ENCODE measurements around the gene MTMR2. TPM values are rescaled to one million over a fixed set of nuclear protein-coding genes. Genes with fewer than 3 reads are reported as not detected.

The MTMR2 gene
- total RNA-seq = 25.3 TPM

DNA sequence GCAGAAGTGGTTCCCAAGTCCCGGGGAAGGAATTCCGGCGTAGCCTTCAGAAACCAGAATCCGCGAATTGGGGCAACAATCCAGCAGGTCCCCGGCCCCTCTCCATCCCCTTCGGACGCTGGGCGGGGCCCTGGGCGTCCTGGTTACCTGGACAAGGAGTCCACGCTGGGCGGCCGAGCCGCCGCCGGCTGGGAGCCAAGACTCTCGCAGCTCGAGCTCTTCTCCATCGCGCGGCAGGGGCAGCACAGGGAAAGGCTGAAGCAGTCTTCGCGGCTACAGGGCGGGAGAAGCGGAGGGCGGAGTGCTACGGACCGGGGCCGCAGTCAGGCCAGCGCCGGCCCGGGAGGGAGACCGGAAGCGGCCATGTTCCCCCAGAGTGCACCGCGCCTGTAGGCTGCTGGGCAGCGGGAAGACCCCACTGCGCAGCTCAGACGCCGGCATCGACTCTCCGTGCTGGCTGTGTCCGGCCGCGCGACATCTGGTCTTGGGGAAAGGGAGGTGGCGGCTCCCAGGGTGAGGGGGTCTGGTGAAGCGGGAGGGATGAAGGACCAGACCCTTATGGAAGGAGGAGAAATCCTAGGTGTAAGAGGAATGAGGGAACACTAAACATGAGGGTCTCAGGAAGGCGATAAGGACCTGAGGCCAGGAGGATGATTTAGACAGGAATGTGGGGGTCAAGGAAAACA, at the start of gene MTMR2:
MTMR2 (minus strand) TSS at position 380 of the 686 bp plus-strand sequence; CDS start at position 227, 153 bp downstream.
- peak; percentile 58 for DNase-seq

DNA sequence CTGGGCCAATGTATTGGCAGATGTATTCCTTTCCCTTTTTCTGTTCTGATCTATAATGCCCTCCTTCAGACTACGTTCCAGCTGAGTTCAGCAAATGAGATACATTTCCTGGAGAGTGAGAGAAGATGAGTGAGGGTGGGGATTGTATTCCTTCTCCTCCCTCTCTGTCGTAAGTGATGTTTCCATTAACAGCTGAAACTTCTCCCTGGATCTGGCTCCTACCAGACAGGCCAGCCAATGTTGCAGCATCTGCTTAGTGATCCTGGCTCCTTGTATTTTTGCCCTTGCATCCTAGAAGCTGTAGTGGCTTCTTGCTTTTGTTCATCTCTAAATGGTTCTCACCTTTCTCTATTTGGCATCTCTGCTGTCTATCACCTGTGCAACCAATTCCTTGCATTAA, 48.2 kb upstream of the MTMR2 start:
- no peak for DNase-seq

DNA sequence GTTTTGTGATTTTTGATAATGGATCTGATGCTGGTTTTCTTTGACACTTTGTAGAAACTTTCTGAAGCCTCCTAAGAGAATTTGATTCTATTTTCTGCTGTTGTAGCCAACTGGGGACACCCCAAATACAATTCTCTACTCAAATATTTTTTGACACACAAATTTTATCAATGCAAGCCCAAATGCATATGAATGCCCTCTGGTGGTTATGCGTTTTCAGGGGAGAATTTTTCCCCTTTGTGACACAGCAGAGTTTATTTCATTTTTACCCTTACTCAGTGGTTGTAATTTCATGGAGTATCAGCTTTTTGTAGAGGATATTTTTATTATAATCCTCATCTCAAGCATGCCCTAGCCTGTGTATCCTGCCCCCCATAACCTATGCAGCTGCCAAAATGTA, 44.7 kb upstream of the MTMR2 start:
- DNase-seq = no peak

- DNase-seq = no peak
Observed at GRCh38 chr11:95964281-95964680, 40.4 kb upstream of the MTMR2 start.

GRCh38 chr11:95961758-95962157, 37.9 kb upstream of the MTMR2 start:
- DNase-seq = no peak

- DNase-seq = no peak
Observed at GRCh38 chr11:95950905-95951304, 27.0 kb upstream of the MTMR2 start.

GRCh38 chr11:95948637-95949036, 24.7 kb upstream of the MTMR2 start:
- DNase-seq = no peak

DNA sequence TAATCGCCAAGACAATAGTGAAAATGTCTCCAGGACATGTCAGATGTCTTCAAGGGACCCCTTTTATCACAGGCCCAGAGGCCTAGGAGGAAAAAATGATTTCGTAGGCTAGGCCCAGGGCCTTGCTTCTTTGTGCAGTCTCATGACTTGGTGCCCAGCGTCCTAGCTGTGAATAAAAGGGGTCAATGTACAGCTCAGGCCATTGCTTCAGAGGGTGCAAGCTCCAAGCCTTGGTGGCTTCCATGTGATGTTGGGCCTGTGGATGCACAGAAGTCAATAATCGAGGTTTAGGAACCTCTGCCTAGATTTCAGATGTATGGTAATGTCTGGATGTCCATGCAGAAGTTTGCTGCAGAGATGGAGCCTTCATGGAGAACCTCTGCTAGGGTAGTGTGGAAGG, 20.7 kb upstream of the MTMR2 start:
- DNase-seq = no peak

DNA sequence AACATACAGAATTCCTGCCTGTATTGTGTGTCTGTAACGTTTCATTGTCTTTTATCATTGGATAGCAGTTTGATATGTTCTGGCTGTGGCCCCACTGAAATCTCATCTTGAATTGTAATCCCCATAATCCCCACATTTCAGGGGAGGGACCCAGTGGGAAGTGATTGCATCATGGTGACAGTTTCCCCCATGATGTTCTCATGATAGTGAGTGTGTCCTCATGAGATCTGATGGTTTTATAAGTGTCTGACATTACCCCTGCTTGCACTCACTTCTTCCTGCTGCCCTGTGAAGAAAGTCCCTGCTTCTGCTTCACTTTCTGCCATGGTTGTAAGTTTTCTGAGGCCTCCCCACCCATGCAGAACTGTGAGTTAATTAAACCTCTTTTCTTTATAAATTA, 19.6 kb upstream of the MTMR2 start:
- DNase-seq = no peak

GRCh38 chr11:95939091-95939490, 15.2 kb upstream of the MTMR2 start:
- no peak for DNase-seq

GRCh38 chr11:95937358-95937757, 13.5 kb upstream of the MTMR2 start:
- DNase-seq = no peak

DNA sequence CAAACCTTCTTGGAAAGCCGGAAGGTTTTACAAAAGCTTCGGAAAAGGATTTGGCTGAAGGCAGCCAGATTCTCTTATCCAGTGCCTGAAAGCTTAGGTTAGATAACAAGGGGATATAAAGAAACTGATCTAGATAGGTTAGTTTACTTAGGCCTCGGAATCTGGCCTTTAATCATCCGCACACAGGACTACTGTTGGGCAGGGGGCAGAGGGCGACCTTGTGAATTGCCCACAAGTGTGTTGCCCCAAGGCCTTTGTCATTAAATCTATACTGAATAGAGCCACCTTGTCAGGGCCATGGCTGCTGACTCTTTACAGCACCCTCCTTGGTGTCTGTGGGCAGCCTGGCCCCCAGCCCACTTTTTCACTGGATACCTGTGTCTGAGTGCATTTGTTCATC, 9.7 kb upstream of the MTMR2 start:
- DNase-seq = no peak

- no peak for DNase-seq
Observed at GRCh38 chr11:95931916-95932315, 8.0 kb upstream of the MTMR2 start.

GRCh38 chr11:95930948-95931347, 7.0 kb upstream of the MTMR2 start:
- DNase-seq = no peak

DNA sequence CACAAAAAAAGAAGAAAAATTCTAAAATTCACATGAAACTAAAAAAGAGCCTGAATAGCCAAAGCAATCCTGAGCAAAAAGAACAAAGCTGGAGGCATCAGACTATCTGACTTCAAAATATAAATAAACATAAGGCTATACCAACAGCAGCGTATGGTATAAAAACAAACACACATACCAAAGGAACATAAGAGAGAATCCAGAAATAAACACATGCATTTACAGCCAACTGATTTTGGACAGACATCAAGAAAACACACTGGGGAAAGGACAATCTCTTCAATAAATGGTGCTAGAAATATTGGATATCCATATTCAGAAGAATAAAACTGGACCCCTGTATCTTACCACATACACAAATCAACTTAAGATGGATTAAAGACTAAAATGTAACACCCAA, 2.8 kb upstream of the MTMR2 start:
- no peak for DNase-seq

DNA sequence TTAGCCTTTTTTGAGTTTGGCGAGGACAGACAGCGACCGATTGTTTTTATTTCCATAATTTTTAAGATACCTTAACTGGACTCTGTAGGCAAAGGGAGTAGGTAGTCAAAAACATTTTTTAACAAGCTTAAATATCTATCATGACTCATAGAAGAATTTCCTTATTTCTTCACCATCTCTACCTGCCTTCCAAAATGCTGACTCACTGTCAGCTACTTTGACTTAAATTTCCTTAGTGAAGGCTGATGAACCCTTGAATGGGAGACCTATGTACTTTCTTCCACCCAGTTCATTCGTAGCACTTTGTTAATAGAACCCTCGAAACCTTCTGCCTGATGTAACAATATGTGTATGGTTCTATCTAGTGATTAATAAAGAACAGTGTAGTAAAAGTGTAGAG, 1.1 kb upstream of the MTMR2 start:
- DNase-seq = no peak

- peak; percentile 58 for DNase-seq
Observed at GRCh38 chr11:95924414-95924760, 480 bp upstream of the MTMR2 start.

- no peak for DNase-seq
Observed at GRCh38 chr11:95923439-95923727, 524 bp downstream of the MTMR2 start.

DNA sequence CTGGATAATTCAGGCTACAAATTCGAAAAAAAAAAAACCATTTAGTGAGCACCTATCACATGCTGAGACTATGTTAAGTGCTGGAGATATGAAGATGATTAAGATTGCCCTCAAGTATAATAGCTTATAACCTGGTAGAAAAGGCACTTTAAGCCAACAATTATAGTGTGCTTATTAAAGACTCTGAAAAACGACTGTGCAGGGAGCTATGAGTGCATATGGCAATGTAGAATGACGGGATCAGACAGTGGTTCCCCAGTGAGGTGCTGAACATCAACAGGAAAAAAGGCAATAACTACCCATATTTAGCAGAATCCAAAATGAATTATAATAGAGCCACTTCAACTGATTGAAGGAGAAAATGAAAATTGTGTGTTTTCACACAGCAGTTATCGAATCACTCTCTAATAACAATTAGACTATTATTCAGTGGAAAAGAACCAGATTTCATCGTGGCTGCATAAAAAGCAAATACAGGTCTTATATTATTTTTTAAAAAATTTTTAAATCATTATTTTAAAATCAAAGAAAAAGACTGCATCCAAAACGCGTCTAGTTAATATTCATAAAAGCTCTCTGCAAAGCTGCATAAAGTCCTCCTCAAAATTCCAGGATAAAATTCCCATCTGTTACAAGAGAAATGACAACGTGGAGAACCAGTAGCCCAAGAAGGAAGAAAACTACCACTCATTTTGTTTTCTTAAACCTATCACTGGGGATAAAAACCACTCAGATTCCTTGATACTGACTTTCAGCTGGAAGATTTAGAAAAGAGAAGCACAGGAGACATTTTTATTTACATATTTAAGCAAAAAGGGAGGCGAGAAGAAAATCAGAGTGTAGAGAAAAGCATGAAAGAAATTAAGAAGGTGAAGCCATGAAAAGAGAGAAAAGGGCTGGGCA, 1.1 kb downstream of the MTMR2 start:
- peak; percentile 41 for DNase-seq

GRCh38 chr11:95922099-95922498, 1.8 kb downstream of the MTMR2 start:
- no peak for DNase-seq

DNA sequence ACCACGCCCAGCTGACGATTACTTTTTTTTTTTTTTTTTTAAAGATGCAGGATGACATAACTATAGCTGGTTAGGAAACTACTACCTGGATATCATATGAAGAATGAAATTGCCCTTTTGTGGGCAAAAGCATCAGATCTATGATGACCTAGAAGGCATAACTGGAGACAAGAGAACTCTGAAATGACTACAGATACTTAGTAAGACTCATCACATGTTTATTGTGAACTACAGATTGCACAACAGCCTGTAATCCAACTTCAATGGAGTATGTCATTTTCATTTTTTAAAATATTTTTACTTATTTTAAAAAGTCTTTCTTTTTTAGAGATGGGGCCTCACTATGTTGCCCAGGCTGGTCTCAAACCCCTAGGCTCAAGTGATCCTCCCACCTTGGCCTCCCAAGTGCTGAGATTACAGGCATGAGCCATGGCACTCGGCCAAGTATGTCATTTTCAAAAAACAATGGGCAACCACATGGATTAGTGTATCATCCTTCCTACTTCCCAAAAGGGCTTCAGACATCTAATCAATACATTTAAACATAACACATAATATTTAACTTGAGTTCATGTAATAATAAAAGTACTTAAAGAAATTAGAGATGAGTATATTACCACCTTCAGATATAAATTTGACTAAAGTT, 3.3 kb downstream of the MTMR2 start:
- DNase-seq = no peak

DNA sequence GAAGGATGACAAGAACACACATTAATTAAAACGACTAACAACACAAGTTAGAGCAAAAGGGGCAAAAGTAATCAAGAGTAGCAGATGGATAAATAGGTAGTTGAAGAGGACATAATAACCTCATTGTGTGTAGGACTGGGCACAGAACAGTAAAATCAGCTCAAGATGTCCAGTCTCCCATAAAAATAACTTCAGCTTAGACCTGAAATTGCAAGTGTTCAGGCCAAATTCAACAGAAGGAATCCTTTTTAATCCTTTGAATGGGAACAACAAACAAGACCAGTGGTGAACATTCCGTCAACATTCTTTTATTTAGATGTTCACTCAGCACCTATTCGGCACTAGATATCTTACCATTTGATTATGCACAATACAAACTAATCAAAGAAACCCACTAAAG, 4.4 kb downstream of the MTMR2 start:
- DNase-seq = no peak

DNA sequence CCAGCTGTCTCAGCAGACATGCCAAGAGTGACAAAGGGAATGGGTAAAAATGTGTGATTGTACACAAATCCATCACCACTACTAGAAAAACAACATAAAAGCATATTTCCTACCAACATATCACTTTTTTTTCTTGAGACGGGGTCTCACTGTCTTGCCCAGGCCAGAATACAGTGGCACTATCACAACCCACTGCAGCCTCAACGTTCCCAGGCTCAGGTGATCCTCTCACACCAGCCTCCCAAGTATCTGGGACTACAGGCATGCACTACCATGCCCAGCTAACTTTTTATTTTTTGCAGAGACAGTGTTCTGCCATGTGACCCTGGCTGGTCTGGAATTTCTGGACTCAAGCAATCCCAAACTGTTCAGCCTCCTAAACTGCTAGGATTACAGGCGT, 5.2 kb downstream of the MTMR2 start:
- no peak for DNase-seq

GRCh38 chr11:95918056-95918455, 5.9 kb downstream of the MTMR2 start:
- no peak for DNase-seq
